Activated effector memory CD4-positive, alpha-beta T cell treated with anti-CD3 and anti-CD28 coated beads, Interleukin-2, amount 50 U/mL, for 16 hours (primary cell): ENCODE measurements around the gene VCAM1.

ENCODE experiments used
- DNase-seq: peaks from one replicate; pipeline ENCODE4 v3.0.0-alpha.2; 2020

Gene VCAM1

DNA sequence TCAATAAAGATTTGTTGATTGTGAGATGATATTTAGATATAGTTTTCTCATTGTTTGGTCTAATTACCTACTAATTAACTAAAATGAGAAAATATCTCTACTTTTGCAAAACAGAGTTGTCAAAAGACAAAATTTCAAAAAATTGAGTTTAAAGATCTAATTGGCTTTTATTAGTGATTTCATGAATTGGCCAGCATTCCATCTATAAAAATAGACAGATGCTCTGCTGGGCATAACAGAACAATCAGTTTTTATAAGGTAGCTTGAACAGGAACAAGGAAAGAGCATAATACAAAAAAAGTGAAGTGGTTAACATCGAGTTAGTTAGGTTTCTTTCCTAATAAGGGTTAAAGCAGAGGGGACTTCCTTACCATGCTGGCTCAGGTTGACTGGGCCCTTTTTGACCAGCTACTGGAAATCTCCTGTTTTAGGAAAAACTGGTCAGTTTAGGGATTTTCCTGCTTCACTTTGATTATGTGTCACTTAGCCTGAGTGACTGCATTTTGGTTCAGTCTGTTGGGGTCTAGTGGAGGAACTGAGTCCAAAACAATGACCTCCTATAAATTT lies 63.0 kb downstream of the VCAM1 start:
- DNase-seq = no peak

DNA sequence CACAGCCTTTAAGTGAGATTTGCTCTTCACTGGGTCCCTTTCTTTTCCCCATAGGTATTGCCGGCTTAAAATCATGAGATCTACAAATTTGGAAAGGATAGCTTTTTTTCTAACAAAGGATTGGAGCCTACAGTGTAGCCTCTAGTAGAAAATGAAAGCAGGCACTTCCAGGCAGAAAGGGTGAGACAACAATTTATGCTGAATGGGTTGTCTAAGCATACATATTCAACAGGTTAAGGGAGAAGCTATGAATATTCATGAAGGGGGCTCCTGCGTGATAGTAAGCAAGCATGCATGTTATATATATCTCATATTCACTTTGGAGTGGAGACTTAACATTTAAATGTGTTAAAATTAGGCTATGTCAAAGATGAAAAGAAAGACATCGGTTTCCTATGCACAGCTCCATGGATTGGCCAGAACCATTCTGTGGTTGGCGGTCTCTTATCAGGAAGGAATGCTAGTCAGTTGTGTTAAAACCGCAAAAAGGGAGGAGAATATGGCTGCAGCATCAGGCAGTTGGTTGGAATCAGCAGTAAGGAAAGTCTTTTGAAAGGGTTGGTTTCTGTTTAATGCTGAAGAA lies 66.0 kb downstream of the VCAM1 start:
- DNase-seq = no peak

DNA sequence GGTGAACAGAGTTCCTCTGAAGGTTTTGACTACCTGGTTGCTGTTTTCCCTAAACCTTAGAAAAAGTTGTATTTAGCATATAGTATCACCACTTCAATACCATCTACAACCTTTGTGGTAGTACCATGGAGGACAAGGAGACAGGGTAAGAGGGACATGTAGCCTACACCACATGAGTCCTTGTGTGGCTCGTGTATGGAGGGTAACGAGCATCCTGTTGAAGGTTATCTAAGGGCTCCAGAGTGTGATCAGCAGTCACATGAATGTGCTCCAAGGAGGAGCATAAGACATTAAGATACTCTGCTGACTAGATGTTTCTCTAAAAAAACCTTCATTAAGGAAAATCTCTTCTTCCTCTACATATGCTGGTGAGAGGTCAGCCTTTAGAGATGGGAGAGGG lies 67.3 kb downstream of the VCAM1 start:
- DNase-seq = no peak
